Measurements from ENCODE around the gene ADGRA1.
"Not testable (repeated sequence)": the region's sequence is repeated elsewhere in the genome, so short reads cannot be mapped to it uniquely, and the experiment has no call there.

The ADGRA1 gene

GRCh38 chr10:133163889-133164815 lies 76.4 kb downstream of the ADGRA1 start:
- no peak for DNase-seq (ENCODE audit: low read depth)

GRCh38 chr10:133164816-133165555 lies 77.3 kb downstream of the ADGRA1 start:
- DNase-seq (ENCODE audit: low read depth): no peak

GRCh38 chr10:133165556-133166503 lies 78.1 kb downstream of the ADGRA1 start:
- DNase-seq (ENCODE audit: low read depth): no peak

DNA sequence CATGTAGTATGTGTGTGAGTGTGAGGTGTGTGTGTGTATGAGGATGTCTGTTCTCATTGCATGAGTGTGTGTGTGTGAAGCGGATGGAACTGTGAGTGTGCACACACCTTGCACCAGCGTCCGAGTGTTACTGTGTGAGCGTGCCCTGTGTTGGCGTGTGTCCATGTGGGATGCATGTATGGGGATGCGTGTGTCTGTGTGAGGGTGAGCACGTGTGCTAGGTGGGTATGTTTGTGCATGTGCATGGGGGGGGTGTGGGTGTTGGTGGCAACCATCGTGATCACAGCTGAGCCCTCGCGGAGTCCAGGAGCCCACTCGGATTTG lies 78.7 kb downstream of the ADGRA1 start:
- DNase-seq (ENCODE audit: low read depth): no peak

- no peak for DNase-seq (ENCODE audit: low read depth)
Observed at GRCh38 chr10:133166828-133167692, 79.3 kb downstream of the ADGRA1 start.

GRCh38 chr10:133167693-133168616 lies 80.2 kb downstream of the ADGRA1 start:
- DNase-seq (ENCODE audit: low read depth): no peak

DNA sequence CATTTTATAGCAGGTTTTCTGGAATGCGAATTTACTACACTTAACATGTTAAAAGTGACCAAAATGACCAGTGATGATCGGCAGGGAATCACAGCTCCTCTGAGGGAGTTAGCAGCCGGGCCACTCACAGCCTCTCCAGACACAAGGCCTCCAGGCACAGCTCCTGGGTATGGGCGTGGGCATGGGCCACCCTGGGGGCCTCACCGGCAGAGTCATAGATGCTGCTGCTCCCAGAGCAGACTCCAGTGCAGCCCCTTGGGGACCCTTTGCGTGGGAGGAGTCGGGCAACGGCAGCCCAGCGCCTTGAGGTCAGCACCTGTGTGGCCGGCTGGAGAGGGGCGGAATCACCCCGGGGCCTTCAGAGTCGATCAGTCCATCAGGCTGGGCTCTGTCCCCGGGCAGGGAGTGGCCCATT lies 80.9 kb downstream of the ADGRA1 start:
- DNase-seq (ENCODE audit: low read depth): no peak

- DNase-seq (ENCODE audit: low read depth): no peak
Observed at GRCh38 chr10:133169173-133169947, 81.6 kb downstream of the ADGRA1 start.

GRCh38 chr10:133170092-133170491 lies 82.4 kb downstream of the ADGRA1 start:
- DNase-seq (ENCODE audit: low read depth): no peak

- DNase-seq (ENCODE audit: low read depth): no peak
Observed at GRCh38 chr10:133173860-133174640, 86.3 kb downstream of the ADGRA1 start.

DNA sequence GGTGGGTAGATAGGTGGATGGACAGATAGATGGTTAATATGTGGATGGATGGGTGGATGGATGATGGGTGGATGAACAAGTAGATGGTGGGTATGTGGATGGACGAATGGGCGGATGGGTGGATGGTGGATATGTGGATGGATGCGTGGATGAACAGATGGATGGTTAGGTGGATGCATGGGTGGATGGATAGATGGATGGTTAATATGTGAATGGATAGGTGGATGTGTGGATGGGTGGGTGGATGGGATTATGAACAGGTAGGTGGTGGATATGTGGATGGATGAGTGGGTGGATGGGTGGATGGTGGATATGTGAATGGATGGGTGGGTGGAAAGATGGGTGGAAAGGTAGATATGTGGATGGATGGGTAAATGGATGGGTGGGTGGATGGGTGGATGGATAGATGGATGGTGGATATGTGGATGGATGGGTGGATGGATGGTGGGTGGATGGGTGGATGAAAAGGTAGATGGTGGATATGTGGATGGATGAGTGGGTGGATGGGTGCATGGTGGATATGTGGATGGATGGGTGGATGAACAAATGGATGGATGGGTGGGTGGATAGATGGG lies 87.1 kb downstream of the ADGRA1 start:
- no peak for DNase-seq (ENCODE audit: low read depth)

GRCh38 chr10:133175624-133176023 lies 87.9 kb downstream of the ADGRA1 start:
- DNase-seq (ENCODE audit: low read depth): not testable (repeated sequence)

DNA sequence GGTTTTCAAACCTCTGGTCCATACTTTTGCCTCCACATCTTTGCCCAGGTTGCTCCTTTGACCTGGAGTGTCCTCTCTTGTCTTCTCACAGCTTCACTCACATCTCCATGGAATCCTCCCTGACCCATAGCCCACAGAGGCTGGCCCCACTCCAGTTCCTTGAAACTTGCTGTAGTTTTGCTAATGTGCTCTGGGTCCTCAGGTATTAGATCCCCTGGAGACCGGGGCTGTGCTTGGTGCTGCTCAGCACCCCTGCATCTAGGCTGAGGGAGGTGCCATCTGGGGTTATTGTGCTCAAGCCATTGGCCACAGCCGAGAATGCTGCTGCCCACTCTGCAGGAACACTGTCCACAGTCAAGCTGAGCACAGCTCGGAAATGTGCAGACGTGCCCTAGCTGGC lies 88.8 kb downstream of the ADGRA1 start:
- DNase-seq (ENCODE audit: low read depth): no peak

GRCh38 chr10:133177380-133178157 lies 89.8 kb downstream of the ADGRA1 start:
- no peak for DNase-seq (ENCODE audit: low read depth)

DNA sequence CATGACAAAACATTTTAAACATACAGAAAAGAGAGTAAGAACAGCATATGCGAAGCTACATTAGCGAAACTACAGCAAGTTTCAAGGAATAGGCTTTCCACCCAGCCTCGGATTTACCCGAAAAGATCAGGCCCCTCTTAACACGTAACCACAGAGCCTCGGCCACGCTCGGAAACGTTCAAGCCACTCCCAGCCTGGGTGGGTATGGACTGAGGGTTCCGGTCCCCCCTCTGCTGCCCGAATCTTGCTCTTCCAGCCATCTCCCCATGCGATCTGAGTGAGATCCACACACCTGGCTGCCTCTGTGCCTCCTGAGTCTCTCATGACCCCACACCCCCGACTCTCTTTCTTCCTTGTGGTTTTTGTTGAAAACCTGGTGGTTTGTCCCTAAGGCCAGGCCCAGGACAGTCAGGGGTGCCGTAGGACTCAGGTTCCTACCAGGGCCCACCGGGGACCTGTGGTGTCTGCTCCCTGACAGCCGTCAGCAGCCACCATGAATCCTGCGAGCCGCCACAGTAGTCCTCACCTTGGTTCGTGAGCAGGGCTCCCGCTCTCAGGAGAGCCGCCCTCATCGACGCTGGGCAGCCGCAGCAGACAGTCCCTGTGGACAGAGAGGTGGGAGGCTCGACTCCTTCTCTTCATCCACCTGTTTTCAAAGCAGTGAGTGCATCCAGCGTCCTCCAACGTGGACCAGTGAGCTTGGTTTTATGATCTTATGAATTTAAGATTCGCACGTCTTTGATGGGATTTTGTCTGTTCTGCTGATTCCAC lies 90.8 kb downstream of the ADGRA1 start:
- DNase-seq (ENCODE audit: low read depth): no peak

- no peak for DNase-seq (ENCODE audit: low read depth)
Observed at GRCh38 chr10:133179128-133179520, 91.4 kb downstream of the ADGRA1 start.

DNA sequence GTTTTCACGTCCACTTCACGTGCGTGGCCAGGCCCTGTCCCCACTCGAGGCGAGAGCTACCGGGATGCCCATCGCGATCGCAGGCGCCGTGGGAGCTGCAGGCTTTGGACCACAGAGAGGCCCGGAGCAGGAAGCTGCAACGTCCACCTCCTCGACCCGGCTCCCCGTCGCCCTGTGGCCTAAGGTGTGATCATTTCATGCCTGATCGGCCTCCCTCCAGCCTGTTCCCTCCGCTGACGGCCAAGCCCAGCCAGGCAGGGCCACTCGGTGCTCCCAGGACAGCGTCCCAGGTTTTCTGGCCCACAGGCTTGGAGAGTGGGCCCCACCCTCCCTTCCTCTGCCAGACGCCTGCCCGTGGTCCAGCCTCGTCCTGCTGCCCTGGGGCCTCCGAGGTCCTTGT lies 91.9 kb downstream of the ADGRA1 start:
- no peak for DNase-seq (ENCODE audit: low read depth)
